GM18502 (cell line): ENCODE results near the gene NLGN1.

Experiments
- ATAC-seq: cut with Tn5 transposase; IDR thresholded peaks from one replicate; pipeline ENCODE4 v1.9.1; 2021; ENCODE audit warnings: mild to moderate bottlenecking; ENCODE audit not compliant: unreplicated experiment, poor library complexity

The NLGN1 gene

DNA sequence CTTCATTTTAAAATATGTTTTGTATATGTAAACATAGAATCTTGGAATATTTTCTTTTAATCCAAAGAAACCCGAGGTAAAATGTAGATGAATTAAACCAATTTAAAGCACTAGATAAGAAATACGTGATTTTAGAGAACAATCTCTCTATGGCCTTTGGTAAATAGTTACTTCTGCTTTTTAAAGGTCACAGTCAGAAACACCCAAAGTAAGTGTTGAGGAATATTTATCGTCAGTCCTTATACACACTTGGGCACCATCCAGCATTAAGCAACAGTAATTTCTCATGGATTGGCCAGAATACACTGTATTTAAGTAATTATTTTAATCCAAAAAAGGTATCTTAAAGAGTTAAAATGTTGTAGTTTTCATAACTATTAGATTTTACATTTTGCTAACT, 713.2 kb downstream of the NLGN1 start:
- no peak for ATAC-seq

DNA sequence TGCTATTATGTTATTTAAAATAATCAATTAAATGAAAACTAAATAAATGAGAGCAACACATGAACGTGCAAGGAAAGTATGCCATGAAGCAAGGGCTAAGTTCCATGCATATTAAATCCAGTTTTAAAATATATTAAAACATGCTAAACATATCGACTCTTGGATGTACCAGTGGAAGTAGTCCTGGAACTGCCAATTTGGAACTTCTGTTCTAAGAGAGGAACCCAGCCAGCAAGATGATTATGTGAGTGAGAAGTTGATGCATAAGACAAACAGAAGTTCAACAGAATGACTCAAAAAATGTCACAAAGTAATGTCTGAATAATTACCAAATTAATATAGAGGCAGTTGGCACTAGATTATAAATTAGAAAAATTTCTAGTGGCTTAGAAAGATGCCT, 714.2 kb downstream of the NLGN1 start:
- ATAC-seq: no peak

DNA sequence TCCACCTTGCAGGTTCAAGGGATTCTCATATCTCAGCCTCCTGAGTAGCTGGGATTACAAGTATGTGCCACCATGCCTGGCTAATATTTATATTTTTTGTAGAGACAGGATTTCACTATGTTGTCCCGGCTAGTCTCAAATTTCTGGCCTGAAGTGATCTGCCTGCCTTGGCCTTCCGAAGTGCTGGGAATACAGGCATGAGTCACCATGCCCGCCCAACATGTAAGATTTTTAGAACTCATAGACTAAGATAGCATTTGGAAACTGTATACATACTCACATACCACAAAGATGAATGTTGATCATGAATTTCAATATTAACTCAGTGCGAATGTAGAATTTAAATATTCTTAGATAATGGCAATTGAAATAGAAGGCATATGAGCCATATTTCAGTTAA, 718.9 kb downstream of the NLGN1 start:
- ATAC-seq: no peak

DNA sequence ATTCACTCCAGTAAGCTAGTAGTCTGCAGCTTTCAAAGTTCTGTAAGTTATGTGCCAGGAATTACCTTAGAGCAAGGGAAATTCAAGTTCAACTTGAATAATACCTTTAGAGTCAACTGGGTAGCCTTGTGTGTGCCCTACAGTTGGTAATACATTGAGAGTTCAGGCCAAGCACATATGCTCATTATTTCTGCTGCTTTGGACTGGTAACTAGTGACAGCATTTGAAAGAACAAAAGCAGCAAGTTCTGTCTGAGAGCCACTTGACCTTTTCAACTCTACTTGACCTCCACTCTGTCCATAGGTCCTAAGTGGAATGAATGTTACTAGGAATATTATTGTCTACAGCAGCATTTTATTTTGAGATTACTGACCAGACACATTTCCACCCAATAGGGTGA, 723.5 kb downstream of the NLGN1 start:
- ATAC-seq: no peak

DNA sequence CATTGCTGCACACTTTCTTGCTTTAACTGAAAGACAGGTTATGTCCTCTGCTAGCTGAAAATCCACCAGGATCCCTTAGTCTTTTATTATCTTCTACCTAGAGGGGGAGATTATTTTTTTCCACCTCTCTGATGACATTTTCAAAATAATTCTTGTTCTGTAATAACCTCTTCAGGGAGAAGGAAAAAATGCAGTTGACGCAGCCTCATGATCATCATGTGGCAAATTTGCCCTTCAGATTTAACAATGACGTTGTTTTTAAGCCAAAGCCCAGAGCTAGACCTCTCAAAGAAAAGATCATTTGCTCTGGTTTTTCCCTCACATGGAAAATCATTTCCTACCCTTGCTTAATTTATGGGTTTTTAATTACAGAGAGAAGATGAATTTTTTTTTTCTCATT, 724.9 kb downstream of the NLGN1 start:
- ATAC-seq: no peak

DNA sequence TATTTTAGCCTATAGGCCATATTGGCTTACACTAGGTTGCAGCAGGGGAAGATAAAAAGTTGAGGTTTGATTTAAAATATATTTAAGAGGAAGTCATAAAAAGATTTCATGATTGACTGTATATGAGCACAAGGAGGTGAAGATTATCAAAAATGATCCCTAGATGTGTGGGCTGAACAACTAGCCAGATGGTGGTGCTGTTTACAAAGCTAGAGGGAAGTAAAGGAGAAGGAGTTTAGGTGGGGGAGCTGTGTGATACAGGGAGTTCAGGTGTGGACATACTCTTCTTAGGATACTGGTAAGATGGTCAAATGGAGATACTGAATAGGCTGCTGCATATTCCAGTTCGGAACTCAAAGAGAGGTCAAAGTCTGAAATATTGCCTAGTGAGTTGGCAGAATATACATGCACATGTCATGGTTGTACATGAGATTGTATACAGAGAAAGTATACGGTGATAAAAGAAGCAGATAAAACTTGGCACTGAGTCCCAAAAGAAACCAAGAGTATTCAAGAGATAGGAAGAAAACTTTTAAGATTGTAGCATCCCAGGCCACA, 727.8 kb downstream of the NLGN1 start:
- no peak for ATAC-seq

DNA sequence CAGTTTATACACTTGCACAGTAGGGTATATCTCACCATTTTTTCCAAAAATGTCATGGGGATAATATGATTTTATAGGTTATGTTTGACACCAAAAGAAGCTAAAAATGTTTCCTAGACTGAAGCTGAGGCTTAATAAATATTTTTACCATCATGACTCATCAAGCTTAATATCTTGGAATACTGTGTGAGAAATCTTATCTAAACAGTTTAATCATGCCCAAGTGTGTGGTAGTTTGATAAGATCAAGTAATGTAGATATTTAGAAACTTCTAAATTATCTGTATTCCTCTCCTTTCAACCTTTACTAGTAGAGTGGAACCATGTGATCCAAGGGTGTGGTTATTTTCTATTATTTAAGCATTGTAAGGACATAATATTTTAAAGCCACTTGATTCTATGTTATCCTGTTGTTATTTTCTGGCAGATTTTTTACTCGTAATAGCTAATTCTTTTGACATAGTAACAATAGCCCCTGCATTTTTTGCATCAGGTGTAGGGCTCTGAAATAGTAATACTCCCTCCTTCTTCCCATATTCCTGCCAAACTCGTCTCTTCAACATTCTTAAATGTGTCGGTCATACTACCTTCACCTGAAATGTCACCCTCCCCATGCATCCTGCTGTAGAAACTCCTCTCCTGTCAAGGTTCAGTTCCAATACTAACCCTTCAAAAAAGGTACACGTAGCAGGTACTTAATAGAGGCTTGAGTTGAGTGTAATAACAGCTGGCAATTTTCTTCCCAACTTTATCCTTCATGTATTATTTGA, 729.6 kb downstream of the NLGN1 start:
- ATAC-seq: no peak

DNA sequence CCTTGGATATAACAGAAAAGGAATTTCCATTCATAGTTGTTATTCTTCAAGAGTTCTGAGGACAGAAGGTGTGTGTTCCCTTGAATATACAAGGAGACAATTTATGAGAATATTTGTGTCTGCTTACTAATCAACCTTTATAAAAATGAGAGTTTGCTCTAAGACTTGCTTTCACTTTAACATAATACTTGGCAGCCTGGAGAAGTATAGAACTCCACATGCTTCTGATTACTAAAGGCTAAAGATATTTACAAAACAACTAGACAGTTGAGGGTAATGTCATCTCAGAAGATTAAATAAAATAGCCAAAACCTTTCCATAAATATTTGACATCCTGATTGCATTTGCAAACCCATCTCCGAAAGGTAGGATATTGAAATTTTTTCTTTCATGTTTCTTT, 734.5 kb downstream of the NLGN1 start:
- no peak for ATAC-seq

DNA sequence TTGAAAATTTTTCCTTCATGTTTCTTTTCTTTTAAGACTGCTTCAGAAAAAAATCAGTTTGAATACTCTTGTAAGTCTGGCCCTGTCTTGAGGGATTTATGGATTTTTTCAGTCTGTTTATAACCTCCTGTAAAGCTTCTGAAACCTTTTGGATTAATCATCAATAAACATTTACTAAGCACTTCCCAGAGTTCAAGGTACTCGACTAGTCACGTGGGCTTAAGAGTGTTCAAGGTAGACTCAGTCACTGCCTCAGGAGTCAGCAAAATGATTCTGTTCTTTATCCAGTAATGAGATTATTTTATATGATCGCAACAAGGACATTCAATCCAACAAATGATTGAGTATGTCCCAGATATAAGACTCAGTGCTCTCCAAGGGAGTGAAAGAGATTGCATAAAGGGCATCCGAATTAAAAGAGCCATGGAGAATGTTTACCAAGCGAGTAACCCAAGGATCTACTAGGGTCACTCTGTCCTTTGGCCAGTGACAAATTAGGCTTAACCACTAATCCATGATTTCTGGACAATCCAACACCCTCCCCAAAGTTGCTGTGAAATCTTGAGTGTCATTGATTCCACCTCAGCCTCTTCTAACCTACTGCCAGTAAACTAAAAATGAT, 735.0 kb downstream of the NLGN1 start:
- no peak for ATAC-seq

DNA sequence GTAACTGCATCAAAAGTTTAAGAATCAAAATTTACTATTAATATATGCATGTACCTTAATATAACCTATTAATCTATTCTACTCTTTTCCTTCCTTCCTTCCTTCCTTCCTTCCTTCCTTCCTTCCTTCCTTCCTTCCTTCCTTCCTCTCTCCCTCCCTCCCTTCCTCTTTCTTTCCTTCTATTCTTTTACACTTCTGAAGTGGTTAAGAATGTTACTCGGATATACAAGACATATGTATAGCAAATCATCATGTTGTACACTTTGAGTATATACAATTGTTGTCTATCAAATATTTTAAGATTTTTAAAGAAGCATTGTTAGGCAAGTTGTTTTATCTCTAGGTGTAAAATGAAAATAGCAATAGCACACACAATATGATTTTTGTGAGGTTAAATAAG, 748.5 kb downstream of the NLGN1 start:
- ATAC-seq: no peak

DNA sequence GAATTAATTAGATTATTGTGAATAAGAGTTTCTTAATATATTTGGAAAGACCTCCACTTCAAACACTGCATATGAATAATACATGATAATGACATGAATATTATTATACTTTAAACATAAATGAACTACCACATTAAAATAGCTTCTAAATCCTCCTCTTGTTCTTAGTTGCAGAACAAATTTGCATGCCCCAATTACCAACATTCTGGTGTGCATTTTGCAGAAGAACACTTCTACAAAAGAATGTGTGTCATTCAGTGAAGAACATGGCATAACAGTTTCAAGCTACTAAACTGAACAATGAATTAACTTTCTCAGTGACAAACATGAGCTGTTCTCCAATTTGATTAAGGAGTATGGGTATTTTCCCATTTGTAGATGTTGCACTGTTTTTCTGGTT, 750.3 kb downstream of the NLGN1 start:
- no peak for ATAC-seq

DNA sequence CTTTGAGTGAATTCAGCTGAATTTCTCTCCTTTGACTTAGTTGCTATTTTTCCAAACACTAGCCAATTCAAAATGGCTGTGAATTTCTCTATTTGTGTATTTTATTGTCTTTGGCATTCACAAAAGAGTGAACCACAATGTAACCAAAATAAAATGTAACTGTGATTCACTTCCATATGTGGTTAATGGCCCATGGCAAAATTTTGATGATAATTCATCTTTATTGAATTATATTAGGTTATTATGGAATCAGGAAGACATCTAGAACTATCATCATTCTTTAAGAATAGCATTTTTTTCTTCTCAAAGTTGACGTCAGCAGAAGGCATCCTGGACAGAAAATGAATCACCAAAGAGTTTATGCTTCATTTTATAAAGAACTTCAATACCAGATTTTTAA, 756.3 kb downstream of the NLGN1 start:
- ATAC-seq: no peak

DNA sequence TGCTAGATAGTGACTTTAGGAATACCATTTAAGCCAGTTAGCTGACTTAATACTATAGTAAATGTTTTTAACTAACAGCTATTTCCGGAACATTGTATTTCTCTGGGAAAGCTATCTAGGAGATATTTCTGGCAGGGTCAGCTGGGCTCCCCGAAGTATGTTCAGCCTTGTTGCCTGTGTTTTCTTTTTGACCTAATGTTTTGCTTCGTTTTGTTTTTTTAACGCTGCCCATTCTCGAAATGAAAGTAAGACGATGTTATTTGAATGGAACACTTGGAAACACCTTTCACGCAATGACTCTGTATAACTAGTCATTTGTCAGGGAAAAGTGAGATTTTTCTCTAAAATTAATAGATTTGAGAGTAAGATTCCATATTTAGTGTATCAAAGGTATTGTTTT, 758.7 kb downstream of the NLGN1 start:
- ATAC-seq: no peak

DNA sequence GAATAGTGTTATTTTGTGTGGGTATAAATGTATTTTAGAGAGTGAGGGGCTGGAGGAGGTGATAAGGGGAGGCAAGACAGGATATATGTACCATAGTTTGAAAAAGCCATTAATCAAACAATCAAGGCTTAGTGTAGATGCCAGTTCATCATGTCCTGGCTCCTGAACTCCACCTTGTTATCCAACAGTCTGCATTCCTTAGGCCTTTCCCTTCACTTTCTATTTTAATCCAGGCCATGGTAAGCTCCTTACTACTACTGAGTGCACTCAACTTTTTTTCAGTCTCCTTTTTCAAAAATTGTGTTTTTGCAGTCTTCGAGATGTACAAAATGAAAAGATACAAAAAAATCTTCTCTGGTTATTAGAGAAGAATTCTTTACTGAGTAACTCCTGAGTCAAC, 761.1 kb downstream of the NLGN1 start:
- no peak for ATAC-seq

DNA sequence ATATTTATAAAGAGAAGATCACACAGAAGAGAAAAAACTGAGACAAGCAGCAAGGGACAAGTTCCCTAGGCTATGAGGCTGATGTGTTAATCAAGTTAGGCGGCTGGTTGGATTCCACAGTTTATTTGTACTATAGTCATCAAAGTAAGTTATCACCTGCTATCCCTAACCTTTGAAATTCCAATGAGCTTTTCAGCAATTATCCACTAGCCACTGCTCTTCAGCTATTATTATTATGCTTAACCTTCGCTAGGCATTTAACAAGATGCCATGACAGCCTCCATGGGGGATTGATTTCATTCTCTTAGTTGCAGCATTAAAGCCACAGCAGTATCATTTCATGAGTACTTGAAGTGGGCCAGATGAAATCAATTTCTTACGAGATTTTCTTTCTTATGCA, 762.1 kb downstream of the NLGN1 start:
- no peak for ATAC-seq

DNA sequence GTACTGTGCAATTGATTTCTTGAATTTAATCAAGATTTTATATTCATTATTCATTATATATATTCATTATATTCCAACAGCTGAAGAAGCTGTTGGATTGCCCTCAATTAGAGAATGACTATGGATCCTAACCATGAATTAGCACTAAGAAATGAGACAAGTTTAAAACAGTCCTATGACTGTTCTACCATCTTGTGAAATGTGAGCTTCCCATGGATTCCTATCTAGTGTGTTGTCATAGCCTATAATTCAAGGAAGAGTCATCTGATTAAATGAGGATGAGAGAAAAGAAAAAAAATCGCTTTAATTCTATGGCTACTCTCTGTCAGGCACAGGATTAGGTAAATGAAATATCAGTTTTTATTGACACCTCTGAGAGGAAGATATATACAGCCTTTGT, 765.0 kb downstream of the NLGN1 start:
- ATAC-seq: no peak

DNA sequence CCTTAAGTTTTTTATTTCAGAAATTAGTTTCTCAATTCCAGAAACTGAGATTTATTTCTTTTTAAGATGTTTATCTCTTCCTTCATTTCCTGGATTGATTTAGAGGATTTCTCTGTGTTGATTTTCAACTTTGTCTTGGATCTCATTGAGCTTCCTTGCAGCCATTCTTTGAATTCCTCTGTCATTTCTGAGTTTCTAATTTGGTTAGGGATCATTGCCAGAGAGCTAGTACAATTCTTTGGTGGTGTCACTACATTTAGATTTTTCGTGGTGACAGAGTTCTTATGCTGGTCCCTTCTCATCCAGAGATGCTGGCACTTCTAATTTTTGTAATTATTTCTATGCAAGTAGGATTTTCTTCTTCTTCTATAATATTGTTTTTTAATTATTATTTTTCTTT, 770.5 kb downstream of the NLGN1 start:
- ATAC-seq: no peak

DNA sequence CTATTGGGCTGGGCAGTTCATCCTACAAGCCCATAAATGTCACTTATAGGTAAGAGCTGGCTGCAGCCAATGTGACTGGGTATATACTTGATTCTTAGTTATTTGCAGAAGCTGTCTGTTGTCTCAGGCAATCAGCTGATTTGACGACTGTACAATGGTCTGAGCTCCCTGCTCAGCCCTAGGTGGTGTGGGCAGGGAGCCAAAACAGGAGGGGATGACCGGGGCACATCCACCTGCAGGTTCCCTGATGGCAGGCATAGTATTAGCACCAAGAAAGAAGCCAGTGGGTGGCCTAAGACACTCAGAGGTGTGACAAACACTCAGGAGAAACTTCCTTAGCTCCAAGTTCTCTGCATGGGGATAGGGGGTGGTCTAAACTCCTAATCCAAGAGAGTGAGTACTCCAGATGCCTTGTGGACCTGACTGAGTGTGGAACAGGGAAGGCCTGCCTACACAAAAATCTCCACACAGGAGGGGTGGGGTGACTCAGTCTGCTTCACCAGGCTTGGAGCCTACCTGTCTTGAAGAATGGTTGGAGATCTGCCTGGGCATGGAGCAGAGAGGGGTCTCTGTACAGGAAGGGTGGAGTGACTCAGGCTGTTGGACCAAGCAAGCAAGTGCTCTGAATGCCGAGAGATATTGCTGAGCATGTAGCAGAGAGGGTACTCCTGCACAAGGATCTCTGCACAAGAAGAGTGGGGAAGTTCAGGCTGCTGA, 771.2 kb downstream of the NLGN1 start:
- ATAC-seq: no peak

DNA sequence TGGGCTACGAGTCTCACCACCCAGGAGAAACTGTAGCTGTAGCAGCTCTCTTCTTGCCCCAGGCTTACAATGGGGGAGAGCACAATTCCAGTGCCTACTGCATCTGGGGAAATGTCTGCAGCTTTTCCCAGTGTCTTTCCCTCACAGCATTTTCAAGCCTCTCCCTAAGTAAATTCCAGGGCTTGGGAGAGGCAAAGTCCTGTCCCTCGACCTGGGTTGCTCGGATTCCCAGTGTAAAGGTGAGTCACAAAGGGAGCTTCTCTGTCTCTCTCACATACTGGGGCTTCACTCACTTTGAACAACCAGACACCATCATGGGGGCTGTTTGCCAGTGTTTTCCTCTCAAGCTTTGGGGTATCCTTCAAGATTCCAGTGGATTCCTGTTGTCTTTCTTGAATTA, 772.2 kb downstream of the NLGN1 start:
- no peak for ATAC-seq

DNA sequence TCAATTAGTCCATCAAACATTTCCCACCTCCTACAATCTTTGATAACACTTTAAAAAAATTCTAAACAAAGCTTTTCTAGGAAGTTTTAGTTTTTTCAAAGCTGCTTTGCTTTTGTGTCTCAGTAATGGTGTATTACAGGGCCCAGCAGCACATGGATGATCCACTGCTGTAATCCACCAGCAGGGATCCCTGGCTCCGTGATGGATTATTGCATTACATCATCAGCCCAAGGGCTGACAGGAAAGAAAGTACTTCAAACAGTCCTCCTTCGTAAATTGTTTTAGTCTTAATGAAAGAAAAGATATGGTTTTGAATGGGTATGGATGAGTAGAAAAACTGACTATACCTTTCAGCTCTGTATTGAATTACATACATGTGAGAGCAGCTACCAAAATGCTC, 772.7 kb downstream of the NLGN1 start:
- ATAC-seq: no peak

DNA sequence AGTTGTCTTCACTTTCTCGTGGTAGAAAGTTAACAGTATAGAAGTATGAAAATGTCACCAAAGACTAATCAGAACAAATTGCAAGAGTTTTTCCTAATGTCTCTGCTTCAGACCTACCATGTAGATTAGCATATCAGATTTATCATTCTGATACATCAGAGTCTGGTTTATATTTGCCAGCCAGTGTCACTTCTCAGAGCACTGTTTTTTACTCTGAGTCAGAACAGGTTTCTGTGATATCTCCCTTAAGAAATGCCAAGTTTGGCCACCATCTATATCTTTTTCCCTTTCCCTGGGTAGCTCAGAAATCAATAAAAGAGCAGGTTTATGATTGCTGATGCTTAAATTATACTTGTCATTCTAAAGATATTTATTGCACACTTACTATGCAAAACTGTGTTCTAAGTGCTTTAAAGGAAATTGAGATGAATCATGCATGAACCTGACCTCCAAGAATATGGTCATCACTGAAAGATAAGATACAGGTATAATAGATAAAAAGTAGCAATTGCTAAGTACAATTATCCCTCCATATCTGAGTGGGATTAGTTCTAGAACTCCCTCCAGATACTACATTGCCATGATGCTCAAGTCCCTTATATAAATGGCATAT, 788.9 kb downstream of the NLGN1 start:
- ATAC-seq: no peak
